SU-DHL-6 (cell line): ENCODE measurements around the gene VDR.

Experiments used
- H2AFZ ChIP-seq: fragments of 200-600 bp; sonication (generic); 2 replicates; pipeline ENCODE4 v1.6.1; 2014; ENCODE audit warnings: low read depth, mild to moderate bottlenecking, moderate library complexity, mixed read lengths, antibody characterized with exemption, low read length; ENCODE audit not compliant: severe bottlenecking
- H3F3A ChIP-seq: fragments of 200-600 bp; shearing (Covaris generic); 2 replicates; pipeline ENCODE4 v1.6.0; 2016; ENCODE audit warnings: antibody characterized with exemption, mild to moderate bottlenecking; ENCODE audit not compliant: insufficient read depth
- H3K27ac ChIP-seq: fragments of 200-600 bp; sonication (generic); 2 replicates; pipeline ENCODE4 v1.5.1; 2016; ENCODE audit warnings: low read depth, mild to moderate bottlenecking, low read length, moderate library complexity, mixed read lengths
- H3K27me3 ChIP-seq: fragments of 200-600 bp; sonication (generic), shearing (Covaris generic); 2 replicates; pipeline ENCODE4 v1.6.0; 2014; ENCODE audit warnings: mild to moderate bottlenecking, low read length
- H3K36me3 ChIP-seq: fragments of 200-600 bp; sonication (generic); 2 replicates; pipeline ENCODE4 v1.6.1; 2014; ENCODE audit warnings: mild to moderate bottlenecking, low read length, mixed read lengths
- H3K4me2 ChIP-seq: fragments of 300-600, 200-600 bp; shearing (Covaris generic), sonication (generic); 2 replicates; pipeline ENCODE4 v1.6.0; 2014; ENCODE audit warnings: low read length, low read depth, mild to moderate bottlenecking; ENCODE audit not compliant: poor library complexity, severe bottlenecking
- H3K4me3 ChIP-seq: fragments of 200-600 bp; sonication (generic); 2 replicates; pipeline ENCODE4 v1.5.1; 2014; ENCODE audit warnings: antibody characterized with exemption, low read length, mild to moderate bottlenecking, mixed read lengths; ENCODE audit not compliant: insufficient read depth, poor library complexity, severe bottlenecking
- H3K79me2 ChIP-seq: fragments of 200-600 bp; sonication (generic); 2 replicates; pipeline ENCODE4 v1.6.1; 2014; ENCODE audit warnings: mild to moderate bottlenecking, low read length, moderate library complexity; ENCODE audit not compliant: insufficient read depth
- H3K9ac ChIP-seq: fragments of 200-600 bp; sonication (generic); 2 replicates; pipeline ENCODE4 v1.7.0; 2014; ENCODE audit warnings: mild to moderate bottlenecking, low read length
- H3K9me2 ChIP-seq: fragments of 200-600 bp; sonication (generic); replicated peaks from 2 replicates; pipeline ENCODE4 v1.6.1; 2014; ENCODE audit warnings: low read length; ENCODE audit not compliant: insufficient read depth
- H3K9me3 ChIP-seq: fragments of 200-600 bp; sonication (generic); 2 replicates; pipeline ENCODE4 v1.6.1; 2014; ENCODE audit warnings: low read length, mixed read lengths; ENCODE audit not compliant: insufficient read depth
- H4K20me1 ChIP-seq: fragments of 200-600 bp; sonication (generic); 2 replicates; pipeline ENCODE4 v1.6.1; 2014; ENCODE audit warnings: low read depth, mild to moderate bottlenecking, antibody characterized with exemption, low read length, moderate library complexity, mixed read lengths
- EZH2phosphoT487 ChIP-seq: fragments of 200-600 bp; sonication (generic), shearing (Covaris generic); conservative IDR thresholded peaks from 2 replicates; pipeline ENCODE4 v1.6.1; 2018; ENCODE audit warnings: mild to moderate bottlenecking, antibody characterized with exemption, low read length, moderate library complexity, mixed read lengths
- TF ChIP-seq, protein P1 (sequence below): fragments of 200-600 bp; sonication (generic); IDR thresholded peaks from one replicate; pipeline ENCODE4 v1.5.1; 2017; ENCODE audit warnings: antibody characterized with exemption, mild to moderate bottlenecking, low read length, moderate library complexity; ENCODE audit not compliant: insufficient read depth, poor library complexity, severe bottlenecking

The VDR gene

GRCh38 chr12:47903927-47904712 is 674 bp downstream of the VDR start:
- no peaks in the 10 kb centered on the region; the same call in 1 of the 2 replicates for H3K27me3 ChIP-seq
- H3K9ac ChIP-seq, result peak overlapping the region; percentile 65
- H3F3A ChIP-seq, result no peaks in the 10 kb centered on the region
- no peaks in the 10 kb centered on the region for H3K9me3 ChIP-seq
- TF ChIP-seq, protein P1, sequence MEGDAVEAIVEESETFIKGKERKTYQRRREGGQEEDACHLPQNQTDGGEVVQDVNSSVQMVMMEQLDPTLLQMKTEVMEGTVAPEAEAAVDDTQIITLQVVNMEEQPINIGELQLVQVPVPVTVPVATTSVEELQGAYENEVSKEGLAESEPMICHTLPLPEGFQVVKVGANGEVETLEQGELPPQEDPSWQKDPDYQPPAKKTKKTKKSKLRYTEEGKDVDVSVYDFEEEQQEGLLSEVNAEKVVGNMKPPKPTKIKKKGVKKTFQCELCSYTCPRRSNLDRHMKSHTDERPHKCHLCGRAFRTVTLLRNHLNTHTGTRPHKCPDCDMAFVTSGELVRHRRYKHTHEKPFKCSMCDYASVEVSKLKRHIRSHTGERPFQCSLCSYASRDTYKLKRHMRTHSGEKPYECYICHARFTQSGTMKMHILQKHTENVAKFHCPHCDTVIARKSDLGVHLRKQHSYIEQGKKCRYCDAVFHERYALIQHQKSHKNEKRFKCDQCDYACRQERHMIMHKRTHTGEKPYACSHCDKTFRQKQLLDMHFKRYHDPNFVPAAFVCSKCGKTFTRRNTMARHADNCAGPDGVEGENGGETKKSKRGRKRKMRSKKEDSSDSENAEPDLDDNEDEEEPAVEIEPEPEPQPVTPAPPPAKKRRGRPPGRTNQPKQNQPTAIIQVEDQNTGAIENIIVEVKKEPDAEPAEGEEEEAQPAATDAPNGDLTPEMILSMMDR, result peak; percentile 29
- no peak for TF ChIP-seq EZH2phosphoT487
- no peaks in the 10 kb centered on the region for H3K36me3 ChIP-seq
- H3K4me3 ChIP-seq, result peak overlapping the region; percentile 71
- H3K9me2 ChIP-seq, result no peaks in the 10 kb centered on the region
- H4K20me1 ChIP-seq, result no peaks in the 10 kb centered on the region
- no peak overlapping the region for H3K27ac ChIP-seq
- peak overlapping the region; percentile 91 for H2AFZ ChIP-seq
- H3K4me2 ChIP-seq, result peak overlapping the region; percentile 91
- no peaks in the 10 kb centered on the region for H3K79me2 ChIP-seq

- H3K36me3 ChIP-seq, result no peaks in the 10 kb centered on the region
- no peaks in the 10 kb centered on the region for H3K9me3 ChIP-seq
- H3K4me2 ChIP-seq, result peak overlapping the region; percentile 91
- H4K20me1 ChIP-seq, result 0 out of 2 replicates have a peak, but pooled peaks cover 2% of the 10 kb centered on the region
- no peaks in the 10 kb centered on the region for H3F3A ChIP-seq
- H3K9ac ChIP-seq, result peak overlapping the region; percentile 65
- H2AFZ ChIP-seq, result no peak overlapping the region
- TF ChIP-seq, protein P1, result no peak
- no peak for TF ChIP-seq EZH2phosphoT487
- H3K79me2 ChIP-seq, result no peaks in the 10 kb centered on the region
- no peak overlapping the region for H3K27ac ChIP-seq
- H3K9me2 ChIP-seq, result no peaks in the 10 kb centered on the region
- no peaks in the 10 kb centered on the region; the same call in 1 of the 2 replicates for H3K27me3 ChIP-seq
- no peak overlapping the region for H3K4me3 ChIP-seq
Measured at GRCh38 chr12:47903151-47903611, 1.6 kb downstream of the VDR start.

DNA sequence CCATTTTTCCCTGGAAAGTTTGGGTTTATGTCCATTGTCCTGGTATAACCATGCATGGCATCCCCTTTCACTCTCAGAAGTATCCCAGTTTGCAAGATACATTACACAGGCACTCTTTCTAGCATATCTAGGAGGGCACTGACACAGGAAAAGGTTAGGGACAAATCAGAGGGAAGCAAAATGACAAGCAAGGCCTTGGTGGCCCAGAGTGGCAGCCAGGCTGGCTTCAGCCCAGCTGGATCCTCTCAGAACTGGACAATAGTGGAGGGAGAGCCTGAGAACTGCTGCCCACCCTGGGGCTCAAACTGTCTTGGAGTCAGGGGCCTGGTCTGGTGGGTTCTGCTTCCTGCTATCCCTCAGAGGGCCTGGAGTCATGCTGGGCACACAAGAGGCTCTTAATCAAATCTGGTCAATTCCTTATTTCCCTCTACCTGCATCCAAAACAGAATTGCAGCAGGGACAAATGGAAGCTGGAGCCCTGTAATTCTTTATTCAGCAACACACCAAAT is 2.6 kb downstream of the VDR start:
- Histone ChIP-seq H3K36me3 (no peaks in the 10 kb centered on the region), H3K9me2 (no peaks in the 10 kb centered on the region), H3K27ac (no peak overlapping the region), H2AFZ (no peak overlapping the region), H3K4me2 (no peak overlapping the region), H3F3A (no peaks in the 10 kb centered on the region), H3K9me3 (no peaks in the 10 kb centered on the region), H3K9ac (no peak overlapping the region), H3K27me3 (no peaks in the 10 kb centered on the region; the same call in 1 of the 2 replicates), H4K20me1 (0 out of 2 replicates have a peak, but pooled peaks cover 2% of the 10 kb centered on the region), H3K79me2 (no peaks in the 10 kb centered on the region), H3K4me3 (no peak overlapping the region)
- TF ChIP-seq, protein P1, result no peak
- no peak for TF ChIP-seq EZH2phosphoT487
